CD4-positive, alpha-beta T cell treated with Interleukin-6 at 100 ng/mL for 8 hours (primary cell): Measurements from ENCODE around the gene GSC2.

Experiments used
- DNase-seq: peaks from one replicate; pipeline ENCODE4 v3.0.0-alpha.2; 2020; ENCODE audit warnings: mixed read lengths, low spot score

GSC2 gene, protein sequence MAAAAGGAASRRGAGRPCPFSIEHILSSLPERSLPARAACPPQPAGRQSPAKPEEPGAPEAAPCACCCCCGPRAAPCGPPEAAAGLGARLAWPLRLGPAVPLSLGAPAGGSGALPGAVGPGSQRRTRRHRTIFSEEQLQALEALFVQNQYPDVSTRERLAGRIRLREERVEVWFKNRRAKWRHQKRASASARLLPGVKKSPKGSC

DNA sequence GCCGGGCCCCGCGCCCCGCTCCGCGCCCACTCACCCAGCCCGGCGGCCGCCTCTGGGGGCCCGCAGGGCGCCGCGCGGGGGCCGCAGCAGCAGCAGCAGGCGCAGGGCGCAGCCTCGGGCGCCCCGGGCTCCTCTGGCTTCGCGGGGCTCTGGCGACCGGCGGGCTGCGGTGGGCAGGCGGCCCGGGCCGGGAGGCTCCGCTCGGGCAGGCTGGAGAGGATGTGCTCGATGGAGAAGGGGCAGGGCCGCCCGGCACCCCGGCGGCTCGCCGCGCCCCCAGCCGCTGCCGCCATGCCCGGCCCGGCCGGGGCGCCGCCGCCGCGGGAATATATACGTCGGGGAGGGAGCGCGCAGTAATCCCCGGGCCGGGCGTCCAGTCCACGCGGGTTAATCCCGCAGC, at the start of gene GSC2:
GSC2 (minus strand) TSS at position 302 of the 400 bp plus-strand sequence; CDS start at position 293, 9 bp downstream.
- DNase-seq: no peak

GRCh38 chr22:19199479-19199878, 49.4 kb upstream of the GSC2 start:
- DNase-seq: no peak

GRCh38 chr22:19197997-19198865, 48.1 kb upstream of the GSC2 start:
- DNase-seq: no peak

DNA sequence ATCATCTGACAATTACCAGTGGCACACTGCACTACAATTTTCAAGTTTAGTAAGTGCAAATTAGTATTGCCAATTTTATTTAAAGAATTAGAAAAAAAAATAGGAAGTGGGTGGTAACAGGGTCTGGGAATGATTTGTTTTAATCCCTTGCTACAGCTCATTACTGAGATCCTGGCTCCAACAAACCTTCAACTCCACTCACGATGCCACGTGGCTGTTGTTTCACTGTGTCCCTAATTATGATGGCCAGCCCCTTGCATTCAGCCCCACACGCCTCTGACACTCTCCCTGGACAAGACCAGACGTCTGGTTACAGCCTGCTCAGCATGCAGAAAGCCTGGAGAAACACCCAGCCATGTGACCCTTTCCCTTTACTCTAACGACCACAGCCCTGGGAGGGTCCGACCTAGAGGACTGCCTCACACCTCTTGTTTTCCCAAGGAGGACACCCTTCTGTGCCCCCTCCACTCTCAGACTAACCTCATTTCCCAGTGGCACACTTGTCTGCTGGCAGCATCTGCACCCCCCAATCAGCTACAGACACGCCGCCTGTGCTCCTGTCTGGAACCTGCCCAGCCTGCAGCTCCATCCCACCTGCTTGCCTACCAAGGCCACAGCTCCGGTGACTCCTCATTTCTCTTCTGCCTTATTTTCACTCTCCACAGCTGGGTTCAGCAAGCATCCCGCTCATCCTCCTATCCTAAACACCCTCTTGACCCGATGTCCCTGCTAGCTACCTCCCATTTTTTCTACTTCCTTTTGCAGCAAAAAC, 46.9 kb upstream of the GSC2 start:
- DNase-seq: no peak

DNA sequence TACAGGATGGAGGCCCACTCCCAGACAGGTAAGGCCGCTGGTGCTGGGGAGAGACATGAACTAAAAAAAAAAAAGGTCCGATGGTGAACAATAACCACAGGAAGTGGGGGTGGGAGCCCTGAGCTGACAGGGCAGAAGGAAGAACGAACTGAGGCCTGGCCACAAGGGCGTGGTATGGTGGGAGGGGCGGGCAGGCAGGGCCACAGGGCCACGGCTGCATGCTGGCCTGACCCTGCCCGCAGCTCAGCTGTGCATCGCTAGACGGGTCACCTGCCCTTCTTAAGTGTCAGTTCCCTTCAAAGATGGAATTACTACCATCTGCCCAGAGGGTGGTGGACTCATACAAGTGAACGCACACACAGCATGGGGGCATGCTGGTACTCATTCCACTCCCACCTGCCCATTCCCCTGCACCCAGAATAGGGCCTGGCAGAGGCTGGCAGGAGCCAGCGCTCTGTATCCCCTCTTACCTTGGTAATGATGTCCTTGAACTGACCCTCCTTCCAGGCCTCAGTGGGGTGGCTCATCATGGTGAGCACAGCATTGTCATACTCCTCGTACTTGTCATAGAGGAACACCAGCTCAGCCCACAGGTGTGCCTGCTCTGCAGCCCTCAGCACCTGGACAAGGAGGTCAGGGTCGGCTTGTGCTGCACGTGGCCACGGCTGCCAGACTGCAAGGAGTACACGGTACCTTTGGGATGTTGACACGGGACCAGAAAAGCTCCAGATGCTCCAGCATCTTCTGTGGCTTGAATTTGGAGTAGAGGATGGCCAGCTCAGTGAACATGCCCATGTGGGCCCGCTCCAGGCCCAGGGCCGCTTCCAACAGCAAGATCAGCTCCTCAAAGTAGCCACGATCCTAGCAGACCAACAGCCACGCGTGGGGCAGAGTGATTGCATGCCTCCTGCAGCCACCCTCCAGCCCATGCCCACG, 46.0 kb upstream of the GSC2 start:
- DNase-seq: no peak

GRCh38 chr22:19194766-19195536, 44.9 kb upstream of the GSC2 start:
- no peak for DNase-seq

GRCh38 chr22:19193879-19194278, 43.8 kb upstream of the GSC2 start:
- DNase-seq: no peak

DNA sequence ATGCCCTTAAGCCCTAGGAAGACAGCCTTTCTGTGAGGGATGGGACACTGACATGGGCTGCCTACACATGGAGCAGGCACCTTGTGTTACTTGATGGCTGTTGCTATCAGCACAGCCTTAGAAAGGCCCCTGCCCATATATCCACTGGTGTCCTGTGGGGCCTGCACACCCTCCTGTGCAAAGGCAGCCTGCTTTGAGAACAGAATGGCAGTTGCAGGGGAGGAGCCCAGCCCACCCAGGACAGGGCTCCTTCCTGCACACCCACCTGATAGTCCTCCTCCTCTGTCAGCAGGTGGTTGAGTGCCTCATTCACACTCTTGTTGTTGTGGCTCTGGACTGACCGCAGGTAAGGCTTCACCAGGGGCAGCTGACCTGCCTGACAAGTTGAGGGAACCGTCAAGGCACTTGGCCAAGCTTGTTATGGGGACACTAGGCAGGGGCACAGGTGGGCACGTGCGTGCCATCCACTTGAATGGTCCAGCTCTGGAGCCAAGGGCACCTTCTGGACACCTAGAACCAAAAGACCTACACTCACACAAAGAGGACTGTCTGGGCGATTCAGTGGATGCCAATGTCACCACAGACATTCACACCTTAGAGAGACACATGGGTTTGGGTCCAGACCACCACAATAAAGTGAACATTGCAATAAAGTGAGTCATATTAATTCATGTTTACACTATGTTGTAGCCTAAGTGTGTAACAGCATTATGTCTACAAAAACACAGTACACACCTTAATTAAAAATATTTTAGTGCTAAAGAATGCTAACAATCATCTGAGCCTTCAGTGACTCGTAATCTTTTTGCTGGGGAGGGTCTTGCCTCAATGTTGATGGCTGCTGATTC, 37.8 kb upstream of the GSC2 start:
- no peak for DNase-seq

DNA sequence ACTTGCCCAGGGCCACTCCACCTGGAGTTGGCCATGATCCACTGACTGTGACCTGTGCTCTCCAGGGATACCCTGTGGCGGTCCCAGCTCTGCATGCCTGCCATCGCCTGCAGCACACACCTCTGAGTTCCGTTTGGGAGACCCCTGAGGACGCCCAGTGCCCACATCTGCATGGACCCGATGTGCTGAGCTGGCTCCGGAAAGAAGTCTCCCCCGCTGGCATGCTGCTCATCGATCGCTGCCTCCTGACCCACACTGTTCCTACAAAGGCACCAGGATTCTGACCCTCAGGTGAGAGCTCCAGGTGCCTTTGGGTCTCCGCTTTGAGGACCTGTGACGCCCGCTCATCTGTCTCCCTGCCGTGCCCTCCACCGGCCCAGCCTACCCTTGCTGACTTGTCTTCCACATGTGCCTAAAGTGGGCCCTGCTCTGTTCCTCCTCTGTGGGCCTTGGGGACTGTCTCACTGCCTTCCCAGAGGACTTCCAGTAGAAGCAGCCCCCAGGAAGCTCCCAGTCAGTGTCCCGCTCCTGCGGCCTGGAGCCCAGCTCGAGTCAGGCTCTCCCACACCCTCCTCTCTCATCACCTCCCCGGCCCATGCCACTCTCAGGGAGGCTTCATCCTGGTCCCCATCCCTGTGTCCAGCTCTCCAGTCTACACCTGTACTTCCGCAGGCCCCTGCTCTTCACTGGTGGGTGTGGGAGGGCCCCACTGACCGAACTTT, 34.3 kb upstream of the GSC2 start:
- no peak for DNase-seq

GRCh38 chr22:19183216-19183615, 33.1 kb upstream of the GSC2 start:
- DNase-seq: no peak

DNA sequence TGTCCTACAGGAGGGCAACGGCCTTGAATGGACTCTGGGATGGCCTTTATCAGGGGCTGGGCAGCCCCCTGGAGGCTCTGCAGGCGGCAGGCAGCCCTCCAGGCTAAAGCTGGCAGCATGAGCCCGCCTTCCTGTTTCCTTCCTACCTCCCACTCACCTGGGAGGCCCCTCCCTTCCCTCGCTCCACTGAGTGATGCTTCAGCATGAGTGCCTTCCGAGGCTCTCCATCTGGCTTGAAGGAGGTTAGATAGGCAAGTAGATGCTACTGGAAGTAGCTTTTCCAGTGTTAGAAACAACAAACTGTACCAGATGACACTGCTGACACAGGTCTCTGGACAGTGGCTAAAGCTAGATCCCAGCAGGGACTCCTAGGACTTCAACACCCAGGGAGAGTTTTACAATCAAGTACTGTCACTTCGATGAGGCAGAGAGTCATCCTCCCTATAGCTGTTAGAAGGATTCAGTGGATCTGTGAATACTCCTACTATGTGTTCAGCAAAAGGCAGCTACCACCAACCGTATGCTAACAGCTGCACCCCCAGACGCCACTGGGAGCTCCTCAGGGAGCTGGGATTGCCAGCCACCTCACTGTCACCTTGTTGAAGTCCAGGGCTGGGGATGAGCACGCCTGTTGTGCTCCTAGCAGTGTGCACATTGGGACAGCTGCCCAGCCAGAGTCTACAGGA, 32.5 kb upstream of the GSC2 start:
- DNase-seq: no peak

DNA sequence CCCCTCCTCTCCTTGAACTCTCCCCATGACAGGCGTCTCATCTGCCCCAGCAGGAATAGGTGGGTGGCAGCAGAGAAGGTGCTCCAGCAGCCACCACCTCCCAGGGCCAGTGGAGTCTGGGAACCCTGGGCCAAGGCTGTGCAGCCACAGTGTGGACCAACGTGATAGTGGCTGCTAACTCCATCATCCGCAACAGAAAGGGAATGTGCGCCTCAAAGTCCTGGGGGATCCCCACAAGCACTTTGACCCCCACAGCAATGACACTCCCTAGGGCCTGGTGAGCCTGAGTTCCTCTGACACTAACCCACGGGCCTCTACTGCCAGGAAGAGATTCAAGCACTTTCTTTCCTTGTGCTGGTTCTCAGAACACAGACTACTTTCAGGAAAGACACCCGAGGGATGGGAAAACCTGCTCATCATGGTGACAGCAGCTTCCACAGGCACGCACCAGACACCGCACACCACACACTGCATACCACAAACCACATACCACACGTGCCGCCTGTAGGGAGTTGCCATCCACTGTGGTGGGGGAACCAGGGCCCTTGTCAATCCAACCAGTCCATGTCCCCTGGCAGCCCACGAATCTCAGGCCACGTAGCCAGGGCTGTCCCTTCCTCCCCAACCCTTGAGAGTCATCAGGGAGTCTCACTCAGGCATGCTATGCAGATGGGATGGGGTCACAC, 31.8 kb upstream of the GSC2 start:
- DNase-seq: no peak

- DNase-seq: no peak
Observed at GRCh38 chr22:19180740-19181410, 30.8 kb upstream of the GSC2 start.

- no peak for DNase-seq
Observed at GRCh38 chr22:19180234-19180633, 30.1 kb upstream of the GSC2 start.

DNA sequence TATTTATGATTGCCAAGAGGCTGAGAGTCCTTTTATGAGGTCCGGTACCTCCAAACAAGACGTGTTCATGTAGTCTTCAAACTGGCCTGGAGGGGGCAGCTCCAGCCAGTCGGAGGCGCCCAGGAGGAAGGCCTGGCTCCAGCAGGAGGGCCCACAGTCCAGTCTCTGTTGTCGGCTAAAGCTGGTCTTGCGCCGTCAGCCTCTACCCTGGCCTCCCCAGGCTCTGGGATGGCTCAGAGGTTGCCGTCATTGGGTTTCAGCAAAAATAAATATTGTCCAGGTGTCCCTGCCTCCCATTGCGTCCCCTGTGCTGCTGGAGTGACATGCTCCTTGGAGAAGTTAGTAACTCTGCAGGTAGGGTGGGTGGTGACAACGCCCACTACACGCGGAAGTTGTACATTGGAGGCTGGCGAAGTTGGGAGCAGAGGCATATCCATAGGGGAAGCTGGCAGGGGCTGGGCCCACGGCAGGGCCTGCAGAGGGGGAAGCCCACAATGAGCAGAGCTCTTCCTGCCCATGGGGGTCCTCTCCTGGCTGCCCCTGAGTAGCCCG, 29.5 kb upstream of the GSC2 start:
- peak; percentile 50 for DNase-seq

DNA sequence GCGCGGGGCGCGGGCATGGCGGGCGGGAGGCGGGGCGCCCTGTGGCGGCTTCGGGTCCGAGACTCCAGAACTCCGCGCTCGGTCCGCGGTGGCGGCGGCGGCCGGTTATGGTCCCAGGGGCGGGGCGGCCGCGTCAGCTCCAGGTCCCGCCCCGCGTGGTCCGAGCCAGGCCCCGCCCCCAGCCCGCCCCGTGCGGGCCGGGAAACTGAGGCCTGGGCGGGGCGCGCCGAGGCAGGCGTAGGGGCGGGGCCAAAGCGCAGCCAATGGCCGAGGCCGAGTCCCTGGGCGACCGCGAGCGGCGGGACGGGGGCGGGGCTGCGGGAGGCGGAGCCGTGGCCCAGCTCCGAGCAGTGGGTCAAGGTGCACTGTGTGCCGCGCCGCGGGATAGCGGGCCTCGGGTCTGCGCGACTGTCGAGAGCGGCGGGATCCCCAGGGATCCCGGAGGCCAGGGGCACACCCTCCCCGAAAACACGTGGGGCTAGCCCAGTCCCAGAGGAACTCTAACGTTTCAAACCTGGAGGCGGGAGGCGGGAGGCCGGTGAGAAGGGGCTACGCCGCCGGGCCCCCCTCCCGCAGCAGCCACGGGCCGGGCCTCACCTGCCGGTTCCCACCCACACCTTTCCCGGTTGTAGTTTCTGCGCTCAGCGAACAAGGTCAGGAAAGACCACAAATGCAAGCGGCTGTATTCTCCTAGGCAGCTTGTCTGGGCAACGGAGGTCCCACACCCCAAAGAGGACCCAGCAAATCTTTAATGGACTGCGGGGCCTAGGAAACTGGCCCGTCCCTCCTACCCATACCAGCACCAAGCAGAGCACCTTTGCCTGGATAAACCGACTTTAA, 28.8 kb upstream of the GSC2 start, which contains the start of gene SLC25A1:
SLC25A1 (minus strand) TSS at position 80 of the 840 bp plus-strand sequence; CDS start at position 17, 63 bp downstream.
- DNase-seq: peak; percentile 83
